ENCODE measurements around the gene DRGX. TPM values are rescaled to one million over a fixed set of nuclear protein-coding genes. Genes with fewer than 3 reads are reported as not detected.

Gene DRGX
- total and polyA plus RNA-seq, 2 donors, result 0.05 to 0.30 TPM

DNA sequence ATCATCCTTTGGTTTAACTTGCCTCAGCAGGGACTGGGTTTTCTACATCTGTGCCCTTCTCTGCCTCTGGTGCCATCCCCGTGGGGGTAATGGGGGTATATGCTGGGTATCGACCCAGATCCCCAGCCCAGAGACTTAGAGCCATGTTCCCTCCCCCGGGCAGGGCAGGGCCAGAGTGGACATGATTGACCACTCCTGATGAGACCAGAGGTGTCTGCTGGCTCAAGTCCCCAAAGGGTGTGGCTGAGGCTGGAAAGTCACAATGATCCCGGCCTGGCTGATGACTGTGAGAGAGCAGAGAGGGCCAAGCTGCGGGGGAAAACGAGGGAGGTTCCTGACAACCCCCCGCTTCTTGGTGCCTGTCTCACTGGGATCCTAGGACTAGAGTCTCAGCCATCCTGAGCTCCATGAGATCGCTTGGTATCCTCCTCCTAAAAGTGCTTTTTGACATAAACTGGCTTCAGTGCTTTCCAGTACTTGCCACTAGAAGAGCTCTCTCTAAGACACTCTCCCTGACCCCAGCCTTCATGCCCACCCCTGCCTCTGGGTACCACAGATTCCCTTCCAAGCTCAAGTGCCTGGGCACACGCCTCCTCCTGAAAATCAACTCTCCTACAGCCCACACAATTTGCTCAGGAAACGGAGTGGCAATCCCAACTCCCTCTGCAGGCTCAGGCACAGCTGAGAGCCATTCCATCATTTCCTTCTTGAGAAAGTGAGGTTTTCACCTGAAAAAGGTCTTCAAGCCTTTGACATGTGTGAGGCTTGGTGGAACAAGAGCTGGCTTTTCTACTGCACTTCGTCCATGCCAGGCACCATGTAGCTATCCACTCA lies 33.9 kb downstream of the DRGX start:
- H3K36me3 ChIP-seq (ENCODE audit: control insufficient read depth in 2 of 2, insufficient read depth in 2 of 2, low read length in 1 of 2), result no peaks in the 10 kb centered on the region

GRCh38 chr10:49361178-49361554 lies 34.7 kb downstream of the DRGX start:
- no peak overlapping the region for H3K27ac ChIP-seq (ENCODE audit: low read depth in 1 of 2, low read length in 1 of 2)
- peaks cover 0 to 1% of the 10 kb centered on the region in 2 donors for H3K9me3 ChIP-seq (ENCODE audit: control insufficient read depth in 2 of 2, insufficient read depth in 1 of 2, low read length in 1 of 2)
- H3K4me3 ChIP-seq (ENCODE audit: low read length in 2 of 2), result no peak overlapping the region
- H3K4me1 ChIP-seq (ENCODE audit: control insufficient read depth in 2 of 2, insufficient read depth in 2 of 2, low read length in 2 of 2), result peaks cover 0 to 5% of the 10 kb centered on the region in 2 donors
- WGBS, result 94% methylated on average over 8 of the region's 8 CpGs
- DNase-seq (ENCODE audit: low read depth in 6 of 9, low spot score in 9 of 9), result no peak
- H3K27me3 ChIP-seq (ENCODE audit: control insufficient read depth in 2 of 2, insufficient read depth in 1 of 2, low read length in 1 of 2), result peaks cover 0 to 1% of the 10 kb centered on the region in 2 donors
- H3K36me3 ChIP-seq (ENCODE audit: control insufficient read depth in 2 of 2, insufficient read depth in 2 of 2, low read length in 1 of 2), result no peaks in the 10 kb centered on the region

More for the DNA sequence above, 33.9 kb downstream of the DRGX start:
- H3K27me3 ChIP-seq (ENCODE audit: control insufficient read depth in 2 of 2, insufficient read depth in 1 of 2, low read length in 1 of 2), result peaks cover 0 to 2% of the 10 kb centered on the region in 2 donors
- peaks cover 0 to 5% of the 10 kb centered on the region in 2 donors for H3K4me1 ChIP-seq (ENCODE audit: control insufficient read depth in 2 of 2, insufficient read depth in 2 of 2, low read length in 2 of 2)
- 88% methylated on average over 11 of the region's 11 CpGs for WGBS
- H3K9me3 ChIP-seq (ENCODE audit: control insufficient read depth in 2 of 2, insufficient read depth in 1 of 2, low read length in 1 of 2), result peaks cover 0 to 6% of the 10 kb centered on the region in 2 donors
- H3K4me3 ChIP-seq (ENCODE audit: low read length in 2 of 2), result no peak overlapping the region
- H3K27ac ChIP-seq (ENCODE audit: low read depth in 1 of 2, low read length in 1 of 2), result no peak overlapping the region
- DNase-seq (ENCODE audit: low read depth in 6 of 9, low spot score in 9 of 9), result no peak

- no peak overlapping the region for H3K4me3 ChIP-seq (ENCODE audit: low read length in 2 of 2)
- DNase-seq (ENCODE audit: low read depth in 6 of 9, low spot score in 9 of 9), result no peak
- H3K9me3 ChIP-seq (ENCODE audit: control insufficient read depth in 2 of 2, insufficient read depth in 1 of 2, low read length in 1 of 2), result no peaks in the 10 kb centered on the region
- WGBS, result 77% methylated on average over 15 of the region's 15 CpGs
- no peaks in the 10 kb centered on the region for H3K36me3 ChIP-seq (ENCODE audit: control insufficient read depth in 2 of 2, insufficient read depth in 2 of 2, low read length in 1 of 2)
- H3K4me1 ChIP-seq (ENCODE audit: control insufficient read depth in 2 of 2, insufficient read depth in 2 of 2, low read length in 2 of 2), result peaks cover 0 to 5% of the 10 kb centered on the region in 2 donors
- H3K27me3 ChIP-seq (ENCODE audit: control insufficient read depth in 2 of 2, insufficient read depth in 1 of 2, low read length in 1 of 2), result no peaks in the 10 kb centered on the region
- H3K27ac ChIP-seq (ENCODE audit: low read depth in 1 of 2, low read length in 1 of 2), result no peak overlapping the region
These were observed 35.4 kb downstream of the DRGX start for GRCh38 chr10:49360271-49361177.

- 77% methylated on average over 12 of the region's 13 CpGs for WGBS
- no peak for DNase-seq (ENCODE audit: low read depth in 6 of 9, low spot score in 9 of 9)
- Histone ChIP-seq H3K9me3 (ENCODE audit: control insufficient read depth in 2 of 2, insufficient read depth in 1 of 2, low read length in 1 of 2) (no peaks in the 10 kb centered on the region), H3K36me3 (ENCODE audit: control insufficient read depth in 2 of 2, insufficient read depth in 2 of 2, low read length in 1 of 2) (no peaks in the 10 kb centered on the region), H3K27ac (ENCODE audit: low read depth in 1 of 2, low read length in 1 of 2) (no peak overlapping the region), H3K4me3 (ENCODE audit: low read length in 2 of 2) (no peak overlapping the region), H3K4me1 (ENCODE audit: control insufficient read depth in 2 of 2, insufficient read depth in 2 of 2, low read length in 2 of 2) (peaks cover 0 to 5% of the 10 kb centered on the region in 2 donors), H3K27me3 (ENCODE audit: control insufficient read depth in 2 of 2, insufficient read depth in 1 of 2, low read length in 1 of 2) (no peaks in the 10 kb centered on the region)
These were observed 36.3 kb downstream of the DRGX start for GRCh38 chr10:49359349-49360270.

DNA sequence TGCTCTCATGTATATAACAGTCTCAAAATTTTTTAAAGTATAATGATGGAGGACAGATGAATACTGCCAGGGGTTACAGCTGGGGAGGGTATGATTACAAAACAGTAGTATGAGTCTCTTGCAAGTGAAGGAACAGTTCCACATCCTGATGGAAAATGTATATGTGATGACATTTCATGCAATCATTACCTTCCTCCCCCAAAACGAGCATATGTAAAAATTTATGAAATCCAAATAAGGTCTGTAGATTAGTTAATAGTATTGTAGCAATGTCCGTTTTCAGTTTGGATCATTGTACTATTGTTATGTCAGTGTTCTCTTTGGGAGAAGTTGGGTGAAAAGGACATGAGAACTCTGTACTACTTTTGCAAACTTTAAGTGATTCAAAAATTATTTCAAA lies 38.0 kb downstream of the DRGX start:
- no peaks in the 10 kb centered on the region for H3K27me3 ChIP-seq (ENCODE audit: control insufficient read depth in 2 of 2, insufficient read depth in 1 of 2, low read length in 1 of 2)
- no peak for DNase-seq (ENCODE audit: low read depth in 6 of 9, low spot score in 9 of 9)
- H3K36me3 ChIP-seq (ENCODE audit: control insufficient read depth in 2 of 2, insufficient read depth in 2 of 2, low read length in 1 of 2), result no peaks in the 10 kb centered on the region
- no peak overlapping the region for H3K27ac ChIP-seq (ENCODE audit: low read depth in 1 of 2, low read length in 1 of 2)
- peaks cover 4 to 15% of the 10 kb centered on the region in 2 donors for H3K4me1 ChIP-seq (ENCODE audit: control insufficient read depth in 2 of 2, insufficient read depth in 2 of 2, low read length in 2 of 2)
- no peak overlapping the region for H3K4me3 ChIP-seq (ENCODE audit: low read length in 2 of 2)
- peaks cover 0 to 4% of the 10 kb centered on the region in 2 donors for H3K9me3 ChIP-seq (ENCODE audit: control insufficient read depth in 2 of 2, insufficient read depth in 1 of 2, low read length in 1 of 2)
- WGBS, result 96% methylated on average over 2 of the region's 2 CpGs

- Histone ChIP-seq H3K4me1 (ENCODE audit: control insufficient read depth in 2 of 2, insufficient read depth in 2 of 2, low read length in 2 of 2) (peaks cover 4 to 25% of the 10 kb centered on the region in 2 donors), H3K27ac (ENCODE audit: low read depth in 1 of 2, low read length in 1 of 2) (no peak overlapping the region), H3K9me3 (ENCODE audit: control insufficient read depth in 2 of 2, insufficient read depth in 1 of 2, low read length in 1 of 2) (peaks cover 0 to 4% of the 10 kb centered on the region in 2 donors), H3K36me3 (ENCODE audit: control insufficient read depth in 2 of 2, insufficient read depth in 2 of 2, low read length in 1 of 2) (no peaks in the 10 kb centered on the region), H3K27me3 (ENCODE audit: control insufficient read depth in 2 of 2, insufficient read depth in 1 of 2, low read length in 1 of 2) (no peaks in the 10 kb centered on the region), H3K4me3 (ENCODE audit: low read length in 2 of 2) (no peak overlapping the region)
- DNase-seq (ENCODE audit: low read depth in 6 of 9, low spot score in 9 of 9), result no peak
- WGBS, result 89% methylated on average over 1 of the region's 1 CpG
These were observed 38.9 kb downstream of the DRGX start for GRCh38 chr10:49356944-49357343.

DNA sequence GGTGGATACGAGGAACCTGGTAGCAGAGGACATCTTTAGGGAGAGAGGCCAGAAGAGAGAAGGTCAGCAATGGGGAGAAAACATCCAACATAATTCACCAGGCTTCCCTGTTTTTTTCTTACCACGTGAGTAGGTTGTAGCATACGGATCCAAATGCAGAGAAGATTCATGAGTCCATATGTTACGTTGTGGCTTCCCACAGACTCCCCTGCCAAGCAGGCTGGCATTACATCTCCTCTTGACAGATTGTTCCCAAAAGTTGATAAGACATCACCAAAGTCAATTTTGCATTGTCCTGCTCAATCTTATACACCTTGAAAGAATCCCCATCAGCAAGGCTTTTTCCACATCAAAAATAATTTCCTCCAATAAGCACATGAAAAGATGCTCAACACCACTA lies 39.7 kb downstream of the DRGX start:
- Histone ChIP-seq H3K4me3 (ENCODE audit: low read length in 2 of 2) (no peak overlapping the region), H3K36me3 (ENCODE audit: control insufficient read depth in 2 of 2, insufficient read depth in 2 of 2, low read length in 1 of 2) (no peaks in the 10 kb centered on the region), H3K4me1 (ENCODE audit: control insufficient read depth in 2 of 2, insufficient read depth in 2 of 2, low read length in 2 of 2) (peaks cover 4 to 27% of the 10 kb centered on the region in 2 donors), H3K27me3 (ENCODE audit: control insufficient read depth in 2 of 2, insufficient read depth in 1 of 2, low read length in 1 of 2) (no peaks in the 10 kb centered on the region), H3K9me3 (ENCODE audit: control insufficient read depth in 2 of 2, insufficient read depth in 1 of 2, low read length in 1 of 2) (peaks cover 0 to 4% of the 10 kb centered on the region in 2 donors), H3K27ac (ENCODE audit: low read depth in 1 of 2, low read length in 1 of 2) (no peak overlapping the region)
- WGBS, result 97% methylated on average over 4 of the region's 4 CpGs
- no peak for DNase-seq (ENCODE audit: low read depth in 6 of 9, low spot score in 9 of 9)

- WGBS, result 90% methylated on average over 3 of the region's 3 CpGs
- DNase-seq (ENCODE audit: low read depth in 6 of 9, low spot score in 9 of 9), result no peak
- H3K27ac ChIP-seq (ENCODE audit: low read depth in 1 of 2, low read length in 1 of 2), result no peak overlapping the region
- H3K4me3 ChIP-seq (ENCODE audit: low read length in 2 of 2), result no peak overlapping the region
- H3K9me3 ChIP-seq (ENCODE audit: control insufficient read depth in 2 of 2, insufficient read depth in 1 of 2, low read length in 1 of 2), result peaks cover 0 to 4% of the 10 kb centered on the region in 2 donors
- no peaks in the 10 kb centered on the region for H3K27me3 ChIP-seq (ENCODE audit: control insufficient read depth in 2 of 2, insufficient read depth in 1 of 2, low read length in 1 of 2)
- H3K36me3 ChIP-seq (ENCODE audit: control insufficient read depth in 2 of 2, insufficient read depth in 2 of 2, low read length in 1 of 2), result no peaks in the 10 kb centered on the region
- H3K4me1 ChIP-seq (ENCODE audit: control insufficient read depth in 2 of 2, insufficient read depth in 2 of 2, low read length in 2 of 2), result peaks cover 4 to 27% of the 10 kb centered on the region in 2 donors
These were observed 40.7 kb downstream of the DRGX start for GRCh38 chr10:49355221-49355620.
